ENCODE results near the gene CEP63.

DNA sequence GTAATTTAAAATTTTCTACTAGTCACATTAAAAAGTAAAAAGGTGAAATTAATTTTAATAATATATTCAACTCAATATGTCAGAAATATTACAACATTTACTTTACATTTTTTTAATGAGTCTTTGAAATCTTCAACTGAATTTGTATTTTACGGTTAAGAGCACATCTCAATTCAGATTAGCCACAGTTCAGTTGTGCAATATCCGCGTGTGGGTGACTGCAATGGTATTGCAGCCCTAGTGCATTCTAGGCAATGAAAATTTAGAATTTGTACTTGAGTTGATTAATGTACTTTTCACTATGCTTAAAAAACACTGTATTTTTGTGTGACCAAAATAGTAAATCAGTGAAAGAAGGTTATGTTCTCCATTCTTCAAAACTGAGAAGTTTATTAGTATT is 57.3 kb downstream of the CEP63 start:
- TF ChIP-seq CTCF (IDR thresholded peaks at IDR 0.05; ENCODE audit: low read depth, low read length) (no peak), POLR2A (IDR thresholded peaks at IDR 0.05; ENCODE audit: extremely low read depth, insufficient read length) (no peak), MAX (IDR thresholded peaks at IDR 0.05; ENCODE audit: low read depth, low read length) (peak; percentile 59), MYC (IDR thresholded peaks at IDR 0.05; ENCODE audit: low read depth, low read length) (peak; percentile 52)

Data from NB4 (cell line).